Kidney (tissue), 14 donors: ENCODE data around the gene AK9. TPM values are rescaled to one million over a fixed set of nuclear protein-coding genes. Genes with fewer than 3 reads are reported as not detected.
A peak's percentile ranks its signal among the peaks of the same experiment; 100 is the strongest.

ENCODE experiments used
- DNase-seq, 5 donors: peaks; one replicate each; pipeline ENCODE4 v3.0.0-alpha.2; 2013 to 2020
- FAIRE-seq: peaks from 2 replicates; lab custom pipeline; 2012; peaks lifted over from hg19 to GRCh38; lab: Jason Lieb, UNC
- H3K27ac ChIP-seq, 2 donors: one replicate each; pipeline ENCODE4 v1.7.0; 2013; ENCODE audit warnings: low read depth in 2 of 2, low read length in 2 of 2, inconsistent platforms in 1 of 2
- H3K27me3 ChIP-seq: one replicate; pipeline ENCODE4 v1.7.1; 2013; ENCODE audit warnings: low read length, inconsistent platforms; ENCODE audit not compliant: control insufficient read depth, insufficient read depth
- H3K36me3 ChIP-seq, 3 donors: one replicate each; pipeline versions ENCODE4 v1.7.0 to v1.7.1; 2013; ENCODE audit warnings: low read length in 3 of 3, control low read depth in 1 of 3, inconsistent platforms in 1 of 3; ENCODE audit not compliant: insufficient read depth in 3 of 3, control insufficient read depth in 2 of 3
- H3K4me1 ChIP-seq, 3 donors: one replicate each; pipeline versions ENCODE4 v1.7.0 to v1.7.1; 2013; ENCODE audit warnings: low read length in 3 of 3, inconsistent platforms in 1 of 3, low read depth in 1 of 3; ENCODE audit not compliant: control insufficient read depth in 2 of 3, insufficient read depth in 2 of 3
- H3K4me3 ChIP-seq, 3 donors: one replicate each; pipeline versions ENCODE4 v1.7.0 to v1.8.1; 2013; ENCODE audit warnings: low read length in 3 of 3, control low read depth in 1 of 3, inconsistent platforms in 1 of 3
- H3K9ac ChIP-seq, 3 donors: one replicate each; pipeline versions ENCODE4 v1.7.0 to v1.7.1; 2013; ENCODE audit warnings: low read length in 3 of 3, control low read depth in 1 of 3, inconsistent platforms in 1 of 3
- H3K9me3 ChIP-seq, 3 donors: one replicate each; pipeline versions ENCODE4 v1.7.0 to v1.7.1; 2013; ENCODE audit warnings: low read length in 3 of 3, control low read depth in 1 of 3, inconsistent platforms in 1 of 3; ENCODE audit not compliant: control insufficient read depth in 2 of 3, insufficient read depth in 1 of 3
- CTCF ChIP-seq: IDR thresholded peaks from 3 replicates; pipeline ENCODE4 v1.5.1; 2012; ENCODE audit warnings: mild to moderate bottlenecking, moderate library complexity, borderline replicate concordance; ENCODE audit not compliant: insufficient read depth; ENCODE audit errors: extremely low read depth
- intact Hi-C: fragments of 100-400 bp; cut with DNase I; formaldehyde crosslinking; loops from one replicate; pipeline ENCODE4 v1.11.1; 2022
- polyA plus RNA-seq: library from polyadenylated mRNA; stranded (reverse); fragments of 350-450 nt; fragmentation: Illumina TruSeq; extraction: RNeasy Lipid Tissue Mini Kit (QIAGEN cat#74804); gene quantifications from one replicate; pipeline ENCODE4 v1.2.3, GENCODE V29; 2014; ENCODE audit warnings: low read depth, low replicate concordance; ENCODE audit not compliant: insufficient read depth
- total RNA-seq: library from RNA; stranded (reverse); fragmentation: NEBNext Ultra II Directional; extraction: Animal tissue kit (Norgen Biotek cat#: 25700); gene quantifications from one replicate; pipeline ENCODE4 v1.2.1, GENCODE V29; 2021
- donor health status: control.
- donor health status: control.
- donor health status: control.
- donor health status: control.
- donor health status: control.
- donor health status: DM: yes; HTN: yes; CAD: no.
- donor health status: Normal renal cell carcinoma (clear cell type).

AK9 gene
- total and polyA plus RNA-seq, 2 donors from 2014 or later = 4.6 to 10.9 TPM

DNA sequence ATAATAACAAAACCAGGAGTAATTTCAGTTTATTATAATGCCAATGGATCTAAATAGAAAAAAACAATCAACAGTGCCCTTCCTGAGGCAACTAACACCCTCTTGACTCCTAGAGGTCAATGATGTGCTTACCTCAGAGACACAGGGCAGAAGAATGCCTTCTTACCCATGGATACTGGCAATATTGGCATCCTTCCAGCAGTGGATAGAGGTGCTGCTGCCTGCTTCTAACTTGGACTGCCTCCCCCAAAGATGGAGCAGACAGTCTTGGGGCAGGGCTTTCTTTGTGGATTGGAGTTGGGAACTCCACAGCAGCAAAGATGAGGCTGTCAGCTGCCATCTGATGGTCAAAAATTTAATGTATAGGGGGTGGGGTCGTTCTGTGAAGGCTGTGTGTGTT is 78.7 kb downstream of the AK9 start:
- H3K36me3 ChIP-seq = peaks cover 0 to 2% (median 0%) of the 10 kb centered on the region in 3 donors
- no peak for FAIRE-seq
- TF ChIP-seq CTCF = no peak

DNA sequence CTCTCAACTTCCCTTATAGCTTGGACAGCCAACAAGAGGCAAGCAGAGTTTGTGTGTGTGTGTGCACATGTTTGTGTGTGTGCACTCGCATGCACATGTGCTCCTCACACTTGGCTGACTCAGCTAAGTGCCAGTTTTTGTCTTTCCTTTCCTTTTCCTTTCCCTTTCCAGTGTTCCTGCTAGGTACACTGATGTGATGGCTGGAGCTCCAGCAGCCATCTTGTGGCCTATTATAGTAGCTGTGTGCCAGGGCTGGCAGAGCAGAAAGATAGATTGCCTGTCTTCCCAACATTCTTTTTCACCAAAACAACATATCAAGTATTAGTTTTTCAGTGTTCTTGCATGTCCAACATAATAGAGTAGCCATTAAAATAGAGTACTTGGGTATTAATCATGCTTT is 79.5 kb downstream of the AK9 start:
- H3K36me3 ChIP-seq = peaks cover 0 to 2% (median 0%) of the 10 kb centered on the region in 3 donors
- H3K27me3 ChIP-seq = no peaks in the 10 kb centered on the region
- H3K4me1 ChIP-seq = no peaks in the 10 kb centered on the region
- no peak overlapping the region for H3K4me3 ChIP-seq
- no peaks in the 10 kb centered on the region for H3K9me3 ChIP-seq
- H3K9ac ChIP-seq = no peak overlapping the region
- DNase-seq (no peak), FAIRE-seq (no peak)
- no peak overlapping the region for H3K27ac ChIP-seq
- no peak for TF ChIP-seq CTCF
- intact Hi-C loops = no loop called here

More for the DNA sequence above, 78.7 kb downstream of the AK9 start:
- Histone ChIP-seq H3K9me3 (no peaks in the 10 kb centered on the region), H3K4me1 (no peaks in the 10 kb centered on the region), H3K27ac (no peak overlapping the region), H3K27me3 (no peaks in the 10 kb centered on the region), H3K4me3 (no peak overlapping the region), H3K9ac (no peak overlapping the region)
- DNase-seq = no peak
- intact Hi-C loops = no loop called here

- Histone ChIP-seq H3K4me3 (no peak overlapping the region), H3K9ac (no peak overlapping the region), H3K27ac (no peak overlapping the region), H3K36me3 (peaks cover 0 to 2% (median 0%) of the 10 kb centered on the region in 3 donors), H3K9me3 (no peaks in the 10 kb centered on the region), H3K4me1 (no peaks in the 10 kb centered on the region), H3K27me3 (no peaks in the 10 kb centered on the region)
- DNase-seq = peak in 2 of 5 donors; percentile 49 to 71
- no peak for FAIRE-seq
- intact Hi-C loops = no loop called here
- TF ChIP-seq CTCF = no peak
Measured at GRCh38 chr6:109610590-109610989, 80.4 kb downstream of the AK9 start.

GRCh38 chr6:109609737-109610136 is 81.3 kb downstream of the AK9 start:
- no peak overlapping the region for H3K4me3 ChIP-seq
- intact Hi-C loops = no loop called here
- H3K27ac ChIP-seq = no peak overlapping the region
- H3K4me1 ChIP-seq = no peaks in the 10 kb centered on the region
- DNase-seq (no peak), FAIRE-seq (no peak)
- H3K9ac ChIP-seq = no peak overlapping the region
- H3K36me3 ChIP-seq = peaks cover 0 to 2% (median 0%) of the 10 kb centered on the region in 3 donors
- H3K27me3 ChIP-seq = no peaks in the 10 kb centered on the region
- H3K9me3 ChIP-seq = no peaks in the 10 kb centered on the region
- no peak for TF ChIP-seq CTCF
